ENCODE results near the gene SAMD3.
"Not testable (repeated sequence)": the region's sequence is repeated elsewhere in the genome, so short reads cannot be mapped to it uniquely, and the experiment has no call there.

SAMD3 gene

DNA sequence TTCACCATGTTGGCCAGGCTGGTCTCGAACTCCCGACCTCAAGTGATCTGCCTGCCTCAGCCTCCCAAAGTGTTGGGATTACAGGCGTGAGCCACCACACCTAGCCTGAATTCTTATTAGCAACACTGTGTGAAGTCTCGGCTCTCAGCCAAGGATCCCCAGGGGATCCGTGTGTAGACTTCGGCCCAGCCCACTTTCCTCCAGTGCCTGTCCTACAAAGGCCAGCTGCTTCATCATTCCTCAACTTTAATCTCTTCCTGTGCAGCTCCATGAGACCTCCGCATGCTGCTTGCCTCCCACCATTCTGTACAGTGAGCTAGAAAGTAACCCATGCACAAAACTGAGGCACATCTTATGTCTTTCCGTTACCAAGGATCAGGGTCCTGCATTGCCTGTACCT, 71.8 kb downstream of the SAMD3 start:
- TF ChIP-seq, protein P1, sequence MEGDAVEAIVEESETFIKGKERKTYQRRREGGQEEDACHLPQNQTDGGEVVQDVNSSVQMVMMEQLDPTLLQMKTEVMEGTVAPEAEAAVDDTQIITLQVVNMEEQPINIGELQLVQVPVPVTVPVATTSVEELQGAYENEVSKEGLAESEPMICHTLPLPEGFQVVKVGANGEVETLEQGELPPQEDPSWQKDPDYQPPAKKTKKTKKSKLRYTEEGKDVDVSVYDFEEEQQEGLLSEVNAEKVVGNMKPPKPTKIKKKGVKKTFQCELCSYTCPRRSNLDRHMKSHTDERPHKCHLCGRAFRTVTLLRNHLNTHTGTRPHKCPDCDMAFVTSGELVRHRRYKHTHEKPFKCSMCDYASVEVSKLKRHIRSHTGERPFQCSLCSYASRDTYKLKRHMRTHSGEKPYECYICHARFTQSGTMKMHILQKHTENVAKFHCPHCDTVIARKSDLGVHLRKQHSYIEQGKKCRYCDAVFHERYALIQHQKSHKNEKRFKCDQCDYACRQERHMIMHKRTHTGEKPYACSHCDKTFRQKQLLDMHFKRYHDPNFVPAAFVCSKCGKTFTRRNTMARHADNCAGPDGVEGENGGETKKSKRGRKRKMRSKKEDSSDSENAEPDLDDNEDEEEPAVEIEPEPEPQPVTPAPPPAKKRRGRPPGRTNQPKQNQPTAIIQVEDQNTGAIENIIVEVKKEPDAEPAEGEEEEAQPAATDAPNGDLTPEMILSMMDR (IDR thresholded peaks at IDR 0.05; ENCODE audit: control insufficient read depth, insufficient read depth, low read depth, low read length, missing control alignments) = no peak
- no peak for DNase-seq (ENCODE audit: low read depth)
- H3K4me3 ChIP-seq (ENCODE audit: control insufficient read depth, low read depth, low read length) = no peak overlapping the region

GRCh38 chr6:130149016-130149415, 73.7 kb downstream of the SAMD3 start:
- H3K4me3 ChIP-seq (ENCODE audit: control insufficient read depth, low read depth, low read length); DNase-seq (ENCODE audit: low read depth): not testable (repeated sequence)

- TF ChIP-seq, protein P1 (IDR thresholded peaks at IDR 0.05; ENCODE audit: control insufficient read depth, insufficient read depth, low read depth, low read length, missing control alignments) = peak; percentile 6
- DNase-seq (ENCODE audit: low read depth) = no peak
Observed at GRCh38 chr6:130148181-130148580, 74.6 kb downstream of the SAMD3 start.

GRCh38 chr6:130147111-130147510, 75.6 kb downstream of the SAMD3 start:
- H3K4me3 ChIP-seq (ENCODE audit: control insufficient read depth, low read depth, low read length) = no peak overlapping the region
- no peak for DNase-seq (ENCODE audit: low read depth)
- TF ChIP-seq, protein P1 (IDR thresholded peaks at IDR 0.05; ENCODE audit: control insufficient read depth, insufficient read depth, low read depth, low read length, missing control alignments) = no peak

More at GRCh38 chr6:130148181-130148580, 74.6 kb downstream of the SAMD3 start:
- H3K4me3 ChIP-seq (ENCODE audit: control insufficient read depth, low read depth, low read length) = no peak overlapping the region

GRCh38 chr6:130143709-130144108, 79.0 kb downstream of the SAMD3 start:
- H3K4me3 ChIP-seq (ENCODE audit: control insufficient read depth, low read depth, low read length) = no peak overlapping the region
- TF ChIP-seq, protein P1 (IDR thresholded peaks at IDR 0.05; ENCODE audit: control insufficient read depth, insufficient read depth, low read depth, low read length, missing control alignments) = no peak
- DNase-seq (ENCODE audit: low read depth) = no peak

GRCh38 chr6:130140084-130140483, 82.7 kb downstream of the SAMD3 start:
- TF ChIP-seq, protein P1 (IDR thresholded peaks at IDR 0.05; ENCODE audit: control insufficient read depth, insufficient read depth, low read depth, low read length, missing control alignments) = no peak
- DNase-seq (ENCODE audit: low read depth) = no peak

DNA sequence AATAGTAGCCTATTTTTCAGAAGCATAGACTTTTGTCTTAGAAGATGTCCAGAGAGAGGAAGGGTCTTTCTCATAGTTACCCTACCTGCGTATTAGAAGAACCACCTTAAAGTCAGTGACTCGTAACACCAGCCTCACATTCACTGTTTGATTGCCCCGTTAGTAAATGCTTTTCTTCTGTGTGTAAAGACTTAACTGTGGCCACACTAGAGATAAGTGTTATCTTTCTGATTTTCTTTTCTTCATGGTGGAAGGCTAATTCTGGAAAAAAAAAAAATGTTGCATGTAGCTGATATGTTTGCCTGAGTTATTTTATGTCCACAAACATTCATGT, 83.9 kb downstream of the SAMD3 start:
- no peak overlapping the region for H3K4me3 ChIP-seq (ENCODE audit: control insufficient read depth, low read depth, low read length)
- TF ChIP-seq, protein P1 (IDR thresholded peaks at IDR 0.05; ENCODE audit: control insufficient read depth, insufficient read depth, low read depth, low read length, missing control alignments) = no peak
- DNase-seq (ENCODE audit: low read depth) = no peak

More at GRCh38 chr6:130140084-130140483, 82.7 kb downstream of the SAMD3 start:
- H3K4me3 ChIP-seq (ENCODE audit: control insufficient read depth, low read depth, low read length) = no peak overlapping the region
